NOMO-1 (cell line): ENCODE measurements around the gene CTNND2.

Experiments used
- DNase-seq, 2 experiments: peaks; one replicate each; lab custom pipeline; 2025; ENCODE audit not compliant: unreplicated experiment in 2 of 2; lab: John Stamatoyannopoulos, UW

The CTNND2 gene, protein sequence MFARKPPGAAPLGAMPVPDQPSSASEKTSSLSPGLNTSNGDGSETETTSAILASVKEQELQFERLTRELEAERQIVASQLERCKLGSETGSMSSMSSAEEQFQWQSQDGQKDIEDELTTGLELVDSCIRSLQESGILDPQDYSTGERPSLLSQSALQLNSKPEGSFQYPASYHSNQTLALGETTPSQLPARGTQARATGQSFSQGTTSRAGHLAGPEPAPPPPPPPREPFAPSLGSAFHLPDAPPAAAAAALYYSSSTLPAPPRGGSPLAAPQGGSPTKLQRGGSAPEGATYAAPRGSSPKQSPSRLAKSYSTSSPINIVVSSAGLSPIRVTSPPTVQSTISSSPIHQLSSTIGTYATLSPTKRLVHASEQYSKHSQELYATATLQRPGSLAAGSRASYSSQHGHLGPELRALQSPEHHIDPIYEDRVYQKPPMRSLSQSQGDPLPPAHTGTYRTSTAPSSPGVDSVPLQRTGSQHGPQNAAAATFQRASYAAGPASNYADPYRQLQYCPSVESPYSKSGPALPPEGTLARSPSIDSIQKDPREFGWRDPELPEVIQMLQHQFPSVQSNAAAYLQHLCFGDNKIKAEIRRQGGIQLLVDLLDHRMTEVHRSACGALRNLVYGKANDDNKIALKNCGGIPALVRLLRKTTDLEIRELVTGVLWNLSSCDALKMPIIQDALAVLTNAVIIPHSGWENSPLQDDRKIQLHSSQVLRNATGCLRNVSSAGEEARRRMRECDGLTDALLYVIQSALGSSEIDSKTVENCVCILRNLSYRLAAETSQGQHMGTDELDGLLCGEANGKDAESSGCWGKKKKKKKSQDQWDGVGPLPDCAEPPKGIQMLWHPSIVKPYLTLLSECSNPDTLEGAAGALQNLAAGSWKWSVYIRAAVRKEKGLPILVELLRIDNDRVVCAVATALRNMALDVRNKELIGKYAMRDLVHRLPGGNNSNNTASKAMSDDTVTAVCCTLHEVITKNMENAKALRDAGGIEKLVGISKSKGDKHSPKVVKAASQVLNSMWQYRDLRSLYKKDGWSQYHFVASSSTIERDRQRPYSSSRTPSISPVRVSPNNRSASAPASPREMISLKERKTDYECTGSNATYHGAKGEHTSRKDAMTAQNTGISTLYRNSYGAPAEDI (N-terminal part only)

DNA sequence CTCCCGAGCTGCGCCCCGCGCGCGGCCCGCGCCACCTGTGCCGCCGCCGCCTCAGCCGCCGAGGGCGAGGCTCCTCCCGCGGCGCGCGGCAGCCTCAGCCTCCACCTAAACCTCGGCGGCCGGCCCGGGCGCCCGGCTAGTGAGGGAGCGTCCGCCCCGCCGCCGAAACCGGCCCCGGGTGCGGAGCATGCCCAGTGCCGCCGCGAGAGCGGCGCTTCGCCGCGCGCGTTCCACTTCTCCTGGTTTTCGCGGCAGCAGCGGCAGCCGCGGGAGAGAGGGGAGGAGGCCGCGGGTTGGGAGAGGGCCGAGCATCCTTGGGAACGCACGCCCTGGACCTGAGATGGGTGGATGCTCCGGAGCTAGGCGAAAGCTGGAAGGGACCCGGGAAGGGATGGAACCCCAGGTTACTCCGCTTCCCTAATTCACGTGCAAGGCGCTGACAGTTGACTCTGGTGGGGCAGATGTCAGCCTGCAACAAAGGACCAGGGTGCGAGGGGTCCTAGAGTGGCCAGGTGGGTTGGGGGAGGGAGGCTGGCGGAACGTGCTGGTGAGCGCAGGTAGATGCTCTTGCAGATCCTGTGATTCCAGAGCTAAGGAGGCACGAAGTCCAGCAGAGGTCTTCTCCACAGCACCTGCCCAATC is at the start of gene CTNND2:
Gene CTNND2, minus strand, starts transcription at position 182 of the 642 bp plus-strand sequence. CDS start 593 bp downstream, outside the sequence.
- DNase-seq, result no peak

DNA sequence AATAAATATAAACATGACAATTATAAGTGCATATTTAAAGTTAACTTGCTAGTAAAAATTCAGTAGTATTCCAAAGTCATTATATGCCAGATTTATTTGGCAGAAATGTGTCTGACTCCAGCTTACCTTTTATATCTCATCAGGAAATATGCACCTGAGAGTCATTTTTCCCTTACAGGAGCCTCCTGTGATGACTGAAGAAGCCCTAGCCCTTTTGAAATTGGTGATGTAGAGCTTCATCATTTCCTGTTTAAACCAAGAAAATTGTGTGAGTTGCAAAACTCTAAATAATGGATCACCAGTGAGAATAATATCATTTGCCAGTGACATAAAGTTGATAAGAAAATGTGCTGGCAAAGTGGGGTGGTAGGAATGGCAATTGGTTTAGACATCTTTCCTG is 42.1 kb upstream of the CTNND2 start:
- no peak for DNase-seq

DNA sequence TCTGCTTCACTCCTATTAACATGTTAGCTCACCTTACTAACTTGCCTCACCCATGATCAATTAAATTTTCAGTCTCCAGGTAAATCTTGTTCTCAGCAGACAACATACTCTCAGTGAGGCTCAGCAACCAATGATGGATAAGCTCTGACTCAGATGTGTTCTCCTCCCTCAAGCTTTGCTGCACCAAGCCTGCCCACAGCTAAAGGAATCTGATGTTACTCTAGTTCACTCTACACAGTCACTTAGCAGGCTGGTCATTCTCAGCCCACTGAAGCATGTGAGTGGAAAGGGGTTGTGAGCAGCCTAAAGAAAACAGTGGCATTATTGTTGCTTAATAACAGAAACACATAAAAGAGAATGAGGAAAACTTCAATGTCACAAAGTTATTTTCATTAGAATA is 37.3 kb upstream of the CTNND2 start:
- no peak for DNase-seq

DNA sequence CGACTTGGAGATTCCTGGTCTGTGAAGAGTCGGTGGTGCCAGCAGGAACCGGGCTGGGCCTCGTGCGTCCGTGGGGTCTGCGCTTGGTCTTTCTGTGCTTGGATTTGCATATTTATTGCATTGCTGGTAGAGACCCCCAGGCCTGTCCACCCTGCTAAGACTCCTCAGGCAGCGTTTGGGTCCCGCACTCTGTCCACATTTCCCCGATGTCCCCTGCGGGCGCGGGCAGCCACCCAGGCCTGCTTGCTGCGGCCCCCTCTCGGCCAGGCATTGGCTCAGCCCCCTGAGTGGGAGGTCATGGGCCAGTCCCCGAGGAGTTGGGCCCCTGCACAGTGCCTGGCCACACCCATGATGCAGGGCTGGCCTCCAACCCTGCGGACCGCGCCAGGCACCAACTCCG is 27.4 kb upstream of the CTNND2 start:
- no peak for DNase-seq

DNA sequence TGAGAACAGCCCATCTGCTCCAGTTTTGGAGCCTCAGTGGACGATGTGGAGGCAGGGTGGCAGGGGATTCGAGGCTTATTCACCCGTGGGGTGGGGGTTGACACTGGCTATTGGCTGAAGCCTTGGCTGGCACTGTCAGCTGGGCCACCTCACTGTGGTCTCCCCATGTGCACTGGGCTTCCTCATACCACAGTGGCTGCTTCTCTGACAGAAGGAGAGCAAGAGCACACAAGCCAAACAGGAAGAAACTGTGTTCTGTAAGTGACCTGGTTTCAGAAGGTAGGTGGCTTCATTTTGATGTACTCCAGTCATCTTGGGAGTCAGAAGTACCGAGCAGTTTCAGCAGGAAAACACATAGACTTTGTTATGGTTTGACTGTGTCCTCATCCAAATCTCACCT is 24.7 kb upstream of the CTNND2 start:
- DNase-seq, result no peak

DNA sequence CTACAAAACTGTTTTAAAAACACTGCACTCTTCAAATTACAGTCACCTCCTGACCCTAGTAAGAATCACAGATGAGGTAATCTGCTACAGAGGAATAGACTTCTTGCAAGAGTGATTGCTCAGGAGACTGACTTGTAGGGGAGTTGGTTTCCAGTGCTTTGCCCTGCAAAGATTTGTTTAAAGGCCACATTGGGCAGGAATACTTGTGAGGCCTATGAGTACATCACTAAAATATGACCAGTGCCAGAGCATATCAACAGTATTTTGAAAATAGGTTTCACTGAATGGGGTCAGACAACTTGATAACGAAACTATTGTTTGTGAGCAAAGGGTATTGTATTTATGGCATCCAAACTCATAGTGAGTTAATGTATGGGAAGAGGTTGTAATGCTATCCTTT is 21.5 kb upstream of the CTNND2 start:
- DNase-seq, result no peak

DNA sequence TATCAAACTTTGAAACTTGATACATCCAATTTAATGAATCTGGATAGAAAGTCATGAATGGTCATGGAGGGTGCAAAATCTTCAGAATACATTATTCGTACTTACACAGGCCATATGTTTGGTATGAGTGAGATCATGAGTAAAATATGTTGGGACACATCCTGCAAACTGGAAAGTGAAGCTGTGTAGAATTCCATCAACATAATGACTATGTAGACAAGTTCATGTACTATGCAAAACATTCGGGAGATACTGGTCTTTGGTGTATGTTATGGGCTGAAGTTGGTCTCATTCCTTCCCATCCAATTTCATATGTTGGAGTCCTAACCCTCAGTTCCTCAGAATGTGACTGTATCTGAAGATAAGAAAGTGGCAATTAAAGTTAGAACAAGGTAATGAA is 18.1 kb upstream of the CTNND2 start:
- no peak for DNase-seq

DNA sequence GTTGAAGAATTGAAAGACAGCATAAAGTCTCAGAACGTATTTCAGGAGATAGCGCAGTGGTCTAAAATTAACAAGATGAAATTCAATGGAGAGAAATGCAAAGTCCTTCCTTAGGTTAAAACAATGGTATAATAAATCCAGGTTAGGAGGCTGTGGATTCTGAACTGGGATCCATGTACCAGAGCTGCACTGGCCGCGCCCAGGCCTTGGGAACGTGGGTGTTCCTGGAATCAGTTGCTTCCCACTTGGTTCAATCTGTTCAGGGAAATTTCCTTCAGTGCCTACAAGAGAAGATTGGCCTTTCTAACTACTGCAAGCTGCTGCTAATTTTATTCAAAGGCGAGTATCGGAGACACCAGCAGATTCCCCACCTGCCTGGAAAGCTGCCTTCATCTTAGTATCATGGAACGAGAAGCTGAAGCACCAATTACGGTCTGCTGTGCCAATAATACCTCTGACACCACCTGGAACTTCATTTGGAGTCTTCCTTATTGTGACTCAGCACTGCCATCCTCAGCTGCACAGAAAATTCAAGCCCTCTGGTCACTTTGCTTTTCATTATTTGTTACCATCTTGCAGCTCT is 14.3 kb upstream of the CTNND2 start:
- no peak for DNase-seq

DNA sequence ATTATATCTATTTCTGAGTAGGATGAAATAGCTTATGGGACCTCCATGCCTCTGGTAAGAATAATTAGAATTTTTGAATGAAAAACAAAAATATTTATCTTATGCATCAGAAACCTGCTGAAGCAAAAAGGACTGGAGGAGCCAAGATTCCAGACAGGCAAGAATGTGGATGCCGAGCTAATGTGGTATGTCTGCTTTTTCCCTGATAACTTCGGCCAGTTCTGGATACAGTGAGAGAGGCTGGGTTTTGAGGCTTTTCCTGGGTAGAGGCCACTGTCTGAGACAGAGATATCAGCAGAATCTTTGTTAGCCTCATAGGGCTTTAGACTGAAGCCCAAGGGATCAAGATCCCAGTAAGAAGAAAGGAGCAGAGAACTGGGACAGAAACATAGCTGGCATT is 5.2 kb upstream of the CTNND2 start:
- DNase-seq, result no peak

DNA sequence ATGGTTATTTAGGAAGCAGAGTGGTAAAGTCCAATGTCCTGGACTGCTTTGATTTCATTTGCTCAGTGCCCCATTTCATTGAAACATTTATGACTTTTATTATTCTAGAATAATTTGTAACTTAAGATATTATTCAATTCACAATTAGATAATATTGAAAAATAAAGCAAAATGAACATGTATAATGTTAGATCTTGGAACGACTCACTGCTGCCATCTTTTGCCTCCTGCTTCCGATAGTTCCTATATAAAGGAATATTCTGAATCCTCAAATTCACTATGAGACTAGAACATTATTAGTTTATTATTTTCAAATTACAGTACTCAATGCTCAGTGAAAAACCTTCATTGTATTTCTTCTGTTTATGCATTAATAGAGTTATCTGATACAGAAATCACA is 2.3 kb upstream of the CTNND2 start:
- no peak for DNase-seq

DNA sequence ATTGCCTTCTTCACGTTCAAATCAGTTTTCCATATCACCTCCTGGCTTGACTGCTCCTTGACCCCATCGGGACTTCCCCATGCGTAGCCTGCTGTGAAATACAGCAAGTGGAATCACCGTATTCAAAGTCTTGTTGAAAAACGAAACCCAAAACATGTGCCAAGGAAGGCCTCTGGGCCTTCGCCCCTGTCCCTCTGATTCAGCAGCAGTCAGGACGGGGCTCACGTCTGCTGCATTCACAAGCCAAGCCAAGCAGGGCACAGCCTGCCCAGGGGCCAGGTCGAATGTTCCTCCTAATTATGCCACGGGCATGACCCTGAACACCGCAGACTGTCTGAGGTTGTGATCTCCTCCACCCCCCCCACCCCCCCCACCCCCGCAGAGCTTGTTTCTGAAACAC is 960 bp upstream of the CTNND2 start:
- DNase-seq, result no peak

DNA sequence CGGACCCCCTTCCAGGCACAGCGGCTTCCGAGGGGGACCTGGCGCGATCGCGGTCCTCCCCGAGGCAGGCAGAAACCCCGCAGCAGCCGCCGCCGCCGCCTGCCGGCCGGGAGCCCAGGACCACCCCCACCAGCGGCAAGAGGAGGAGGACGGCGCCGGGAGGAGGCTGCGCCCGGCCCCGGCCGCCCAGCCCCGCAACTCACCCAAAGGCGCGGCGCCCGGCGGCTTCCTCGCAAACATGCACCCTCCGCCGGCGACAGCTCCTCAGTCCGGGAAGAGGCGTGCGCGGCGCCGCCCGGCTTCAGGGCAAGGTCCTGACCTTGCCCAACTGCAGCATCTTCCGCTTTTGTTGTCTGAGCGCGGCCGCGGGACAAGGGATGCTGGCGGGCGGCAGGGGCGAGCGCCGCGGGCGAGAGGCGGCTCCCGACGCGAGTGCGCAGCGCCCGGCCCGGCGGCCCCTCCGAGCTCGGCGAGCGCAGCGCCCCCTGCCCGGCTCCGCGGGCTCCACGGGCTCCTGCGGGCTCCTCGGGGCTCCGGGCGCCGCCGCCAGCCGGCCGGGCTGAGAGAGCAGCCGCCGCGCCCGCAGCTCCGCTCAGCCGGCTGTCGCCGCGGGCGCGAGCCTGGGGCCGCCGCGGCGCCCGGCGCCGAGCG is 507 bp downstream of the CTNND2 start:
- DNase-seq, result no peak

DNA sequence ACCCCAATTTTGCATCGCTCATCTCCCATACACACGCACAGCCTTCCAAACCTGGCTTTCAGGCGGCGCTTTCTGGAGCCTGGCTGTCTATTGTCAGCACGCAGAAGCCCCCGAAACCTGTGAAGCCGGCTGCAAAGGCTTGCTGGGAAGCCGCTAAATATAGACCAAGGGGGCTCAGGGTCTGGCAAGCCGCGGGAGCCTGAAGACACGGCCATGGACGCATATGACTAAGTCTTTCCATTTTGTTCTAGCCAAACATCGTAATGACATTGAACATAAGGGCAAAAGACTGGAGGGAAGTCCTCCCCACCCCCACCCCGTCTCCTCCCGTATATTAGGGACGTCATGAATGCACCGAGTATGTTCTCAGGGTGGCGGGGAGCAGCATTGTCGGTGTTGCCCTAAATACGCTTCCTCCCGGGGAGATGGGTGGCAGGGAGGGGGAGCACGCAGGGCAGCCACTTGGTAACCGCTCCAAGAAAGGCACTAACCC is 1.1 kb downstream of the CTNND2 start:
- no peak for DNase-seq

DNA sequence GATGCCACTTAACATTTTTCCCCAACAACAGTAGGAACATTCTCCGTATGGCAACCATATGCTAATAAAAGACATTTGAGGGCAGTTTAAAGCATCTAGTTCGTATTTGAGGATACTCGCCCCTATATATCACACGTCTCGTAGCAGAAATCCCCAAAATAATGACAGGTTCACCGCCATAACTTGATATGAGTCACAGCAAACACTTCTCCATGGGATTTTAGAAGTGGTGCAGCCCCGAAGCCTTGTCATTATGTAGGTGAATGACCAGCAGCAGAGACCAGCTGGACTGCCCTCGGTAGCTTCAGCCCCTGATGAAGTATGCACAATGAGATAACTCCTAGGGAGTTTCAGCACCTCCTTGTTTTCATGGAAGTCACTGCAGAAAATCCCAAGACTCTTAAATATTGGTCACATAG is 2.0 kb downstream of the CTNND2 start:
- no peak for DNase-seq

DNA sequence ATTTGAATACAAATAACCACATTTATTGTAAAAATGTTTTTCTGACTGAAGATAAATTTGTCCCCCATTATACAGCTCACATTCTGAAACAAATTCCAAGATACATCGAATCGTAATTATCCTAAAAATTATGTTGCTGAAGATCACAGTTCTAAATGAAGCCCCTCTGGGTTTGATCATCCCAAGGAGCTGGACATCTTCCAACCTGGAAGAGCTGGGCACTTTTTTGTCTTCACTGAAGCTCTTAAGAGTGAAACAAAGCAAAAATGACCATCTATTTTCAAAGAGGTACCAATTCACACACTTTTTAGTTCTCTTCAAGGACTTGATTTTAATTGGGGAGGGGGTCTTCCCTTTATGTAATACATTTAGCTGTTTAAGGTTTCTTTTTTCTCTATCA is 5.5 kb downstream of the CTNND2 start:
- no peak for DNase-seq

DNA sequence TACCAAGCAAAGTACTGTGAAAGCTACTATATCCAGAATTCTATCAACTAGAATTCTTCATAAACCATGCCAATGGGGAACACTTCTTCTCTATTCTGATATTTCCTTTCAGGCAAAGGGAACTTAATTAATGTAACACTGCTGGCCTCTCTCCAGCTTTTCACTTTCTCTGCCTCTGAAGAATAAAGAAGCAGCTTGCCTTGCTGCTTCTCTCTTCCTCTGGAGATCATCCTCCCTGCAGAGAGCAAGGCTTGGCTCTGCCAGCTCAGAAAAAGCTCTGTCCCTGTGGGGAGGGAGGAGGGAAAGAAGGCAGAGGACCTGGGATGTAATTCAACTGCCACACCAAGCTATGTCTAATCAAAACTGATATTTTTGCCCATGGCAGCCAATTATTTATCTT is 6.5 kb downstream of the CTNND2 start:
- DNase-seq, result no peak

DNA sequence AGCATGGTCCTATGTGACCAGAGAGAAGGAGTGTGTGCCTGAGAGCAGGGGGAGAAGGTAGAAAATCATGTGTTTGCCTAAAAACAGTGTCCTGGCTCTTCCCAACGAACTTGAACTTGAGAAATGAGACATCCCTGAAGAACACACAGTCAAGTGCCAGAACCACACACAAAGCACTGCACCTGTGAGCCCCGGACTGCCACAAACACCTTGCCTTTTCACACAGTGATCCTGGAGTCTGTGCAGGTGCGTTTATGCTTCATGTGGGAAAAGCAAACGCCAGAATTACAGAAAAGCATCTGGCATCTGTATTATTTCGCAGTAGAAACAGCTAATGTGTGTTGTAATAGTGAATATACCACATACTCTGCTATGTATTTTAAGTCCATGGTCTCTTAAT is 9.3 kb downstream of the CTNND2 start:
- no peak for DNase-seq

DNA sequence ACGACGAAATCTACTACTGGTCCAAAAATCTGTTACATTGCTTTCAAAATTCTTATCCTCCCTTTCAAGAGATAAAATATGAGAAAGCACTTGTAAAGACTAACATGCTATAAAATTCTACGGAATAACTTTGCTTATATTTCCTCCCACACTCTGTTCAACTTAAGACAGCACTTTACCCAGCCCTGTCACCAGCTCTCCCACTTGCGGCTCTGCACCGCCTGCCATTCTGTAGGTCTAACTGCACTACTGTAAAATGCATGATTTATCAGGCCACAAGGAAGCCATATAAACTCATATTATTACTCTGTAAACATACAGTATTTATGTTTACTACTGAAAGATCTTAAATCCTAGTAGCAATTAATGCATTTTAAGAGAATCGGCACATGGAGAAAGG is 11.4 kb downstream of the CTNND2 start:
- DNase-seq, result no peak

DNA sequence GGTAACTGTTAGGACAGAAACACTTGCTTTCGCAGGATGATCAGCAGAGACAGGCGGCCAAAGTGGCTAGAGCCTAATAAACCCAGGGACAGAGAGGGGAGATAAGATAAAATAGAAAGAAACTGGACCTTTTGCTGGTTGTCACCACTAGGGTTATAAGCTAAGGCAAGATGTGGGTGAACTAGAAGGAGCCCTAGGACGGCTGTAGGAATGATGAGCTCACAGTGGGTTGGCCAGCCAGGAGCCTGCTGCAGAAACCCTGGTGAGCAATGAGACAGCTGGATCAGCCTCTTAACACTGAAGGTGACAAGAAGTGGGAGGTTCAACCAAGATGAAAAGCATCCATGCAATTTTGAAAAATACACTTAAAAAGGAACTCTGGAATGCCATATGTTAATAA is 13.5 kb downstream of the CTNND2 start:
- no peak for DNase-seq

DNA sequence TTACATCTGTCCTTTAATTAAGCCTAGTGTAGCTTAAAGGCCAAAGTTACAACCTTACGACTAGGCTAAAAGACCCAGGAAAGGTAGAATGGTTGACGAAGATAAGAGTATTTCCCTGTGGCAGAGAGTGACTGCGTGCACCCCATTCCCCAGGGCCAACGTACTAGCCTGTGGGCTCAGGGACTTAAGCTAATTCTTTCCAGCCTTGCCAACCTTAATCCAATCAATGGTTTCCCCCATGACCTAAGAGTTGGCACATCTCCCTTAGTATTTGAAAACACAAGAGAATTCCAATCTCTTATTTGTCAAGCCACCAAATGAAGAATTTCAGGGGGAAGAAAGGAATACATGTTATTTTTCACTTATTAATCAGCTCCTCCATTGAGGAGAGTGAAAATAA is 16.0 kb downstream of the CTNND2 start:
- no peak for DNase-seq
